ENCODE results near the gene OLFM1. TPM values are rescaled to one million over a fixed set of nuclear protein-coding genes. Genes with fewer than 3 reads are reported as not detected.

The OLFM1 gene
- total RNA-seq, 1 donor from 2014 or later, result 8.0 TPM

DNA sequence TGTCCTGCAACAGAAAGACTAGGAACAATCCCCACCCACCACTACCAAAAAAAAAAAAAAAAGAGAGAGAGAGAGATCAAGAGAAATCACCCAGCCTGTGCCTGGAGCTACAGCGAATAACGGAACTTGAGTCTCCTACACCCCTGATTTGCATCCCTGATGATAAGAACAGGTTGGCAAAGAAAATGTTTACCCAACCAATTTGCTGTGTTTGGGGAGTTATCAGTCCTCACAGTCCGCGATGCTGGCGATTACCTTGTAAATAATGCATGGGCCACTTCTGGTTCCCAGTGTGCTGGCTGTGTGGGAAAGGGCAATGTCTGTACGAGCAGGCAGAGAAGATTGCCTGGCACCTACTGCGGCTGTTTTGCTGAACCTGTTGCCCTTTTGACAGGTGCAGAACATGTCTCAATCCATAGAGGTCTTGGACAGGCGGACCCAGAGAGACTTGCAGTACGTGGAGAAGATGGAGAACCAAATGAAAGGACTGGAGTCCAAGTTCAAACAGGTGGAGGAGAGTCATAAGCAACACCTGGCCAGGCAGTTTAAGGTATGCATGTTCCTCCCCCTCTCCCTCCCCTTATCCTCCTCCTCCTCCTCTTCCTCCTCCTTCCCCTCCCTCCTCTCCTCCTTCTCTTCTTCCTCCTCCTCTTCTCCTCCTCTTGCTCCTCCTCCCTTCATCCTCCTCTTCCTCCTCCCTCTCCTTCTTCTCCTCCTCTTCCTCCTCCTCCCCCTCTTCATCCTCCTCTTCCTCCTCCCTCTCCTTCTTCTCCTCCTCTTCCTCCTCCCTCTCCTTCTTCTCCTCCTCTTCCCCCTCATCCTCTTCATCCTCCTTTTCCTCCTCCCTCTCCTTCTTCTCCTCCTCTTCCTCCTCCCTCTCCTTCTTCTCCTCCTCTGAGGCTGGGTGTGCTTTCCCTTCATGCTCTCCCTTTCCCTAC lies 8.3 kb downstream of the OLFM1 start:
- TF ChIP-seq, protein P1, sequence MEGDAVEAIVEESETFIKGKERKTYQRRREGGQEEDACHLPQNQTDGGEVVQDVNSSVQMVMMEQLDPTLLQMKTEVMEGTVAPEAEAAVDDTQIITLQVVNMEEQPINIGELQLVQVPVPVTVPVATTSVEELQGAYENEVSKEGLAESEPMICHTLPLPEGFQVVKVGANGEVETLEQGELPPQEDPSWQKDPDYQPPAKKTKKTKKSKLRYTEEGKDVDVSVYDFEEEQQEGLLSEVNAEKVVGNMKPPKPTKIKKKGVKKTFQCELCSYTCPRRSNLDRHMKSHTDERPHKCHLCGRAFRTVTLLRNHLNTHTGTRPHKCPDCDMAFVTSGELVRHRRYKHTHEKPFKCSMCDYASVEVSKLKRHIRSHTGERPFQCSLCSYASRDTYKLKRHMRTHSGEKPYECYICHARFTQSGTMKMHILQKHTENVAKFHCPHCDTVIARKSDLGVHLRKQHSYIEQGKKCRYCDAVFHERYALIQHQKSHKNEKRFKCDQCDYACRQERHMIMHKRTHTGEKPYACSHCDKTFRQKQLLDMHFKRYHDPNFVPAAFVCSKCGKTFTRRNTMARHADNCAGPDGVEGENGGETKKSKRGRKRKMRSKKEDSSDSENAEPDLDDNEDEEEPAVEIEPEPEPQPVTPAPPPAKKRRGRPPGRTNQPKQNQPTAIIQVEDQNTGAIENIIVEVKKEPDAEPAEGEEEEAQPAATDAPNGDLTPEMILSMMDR (conservative IDR thresholded peaks at IDR 0.05), result no peak
- DNase-seq (ENCODE audit: extremely low spot score, unreplicated experiment), result no peak
- no peak overlapping the region for H3K27ac Mint-ChIP-seq
- no peaks in the 10 kb centered on the region for H3K36me3 Mint-ChIP-seq
- H3K4me3 Mint-ChIP-seq, result no peak overlapping the region
- no peaks in the 10 kb centered on the region for H3K4me1 Mint-ChIP-seq (ENCODE audit: unreplicated experiment)
- no peaks in the 10 kb centered on the region for H3K9me3 Mint-ChIP-seq
- H3K27me3 Mint-ChIP-seq, result peaks cover 74% of the 10 kb centered on the region

DNA sequence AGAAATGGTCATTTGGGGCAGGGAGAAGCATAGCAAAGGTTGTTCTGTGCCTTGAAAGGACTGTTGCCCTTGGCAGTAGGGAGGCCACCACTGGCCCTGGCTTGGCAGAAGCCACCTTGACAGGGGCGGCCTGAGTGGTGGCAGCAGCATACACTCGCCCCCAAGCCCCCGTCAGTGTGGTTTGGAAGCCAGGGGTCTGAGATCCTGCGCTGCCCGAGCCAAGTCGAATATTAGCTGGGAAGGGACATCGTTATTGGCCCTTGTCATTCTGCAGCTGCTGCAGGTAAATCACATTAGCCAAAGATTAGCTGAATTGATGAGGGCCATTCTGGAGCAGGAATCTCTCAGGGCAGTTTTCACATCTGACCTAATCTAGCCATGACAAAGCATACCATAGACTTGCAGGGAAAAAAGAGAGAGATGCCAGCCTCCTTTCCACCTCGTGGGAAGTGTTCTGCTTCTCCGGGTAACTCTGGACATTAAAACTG lies 9.0 kb downstream of the OLFM1 start:
- TF ChIP-seq, protein P1 (conservative IDR thresholded peaks at IDR 0.05), result no peak
- Mint-ChIP-seq H3K4me1 (ENCODE audit: unreplicated experiment) (no peaks in the 10 kb centered on the region), H3K27me3 (peaks cover 75% of the 10 kb centered on the region), H3K9me3 (no peaks in the 10 kb centered on the region), H3K27ac (no peak overlapping the region), H3K4me3 (no peak overlapping the region), H3K36me3 (no peaks in the 10 kb centered on the region)
- DNase-seq (ENCODE audit: extremely low spot score, unreplicated experiment), result no peak

DNA sequence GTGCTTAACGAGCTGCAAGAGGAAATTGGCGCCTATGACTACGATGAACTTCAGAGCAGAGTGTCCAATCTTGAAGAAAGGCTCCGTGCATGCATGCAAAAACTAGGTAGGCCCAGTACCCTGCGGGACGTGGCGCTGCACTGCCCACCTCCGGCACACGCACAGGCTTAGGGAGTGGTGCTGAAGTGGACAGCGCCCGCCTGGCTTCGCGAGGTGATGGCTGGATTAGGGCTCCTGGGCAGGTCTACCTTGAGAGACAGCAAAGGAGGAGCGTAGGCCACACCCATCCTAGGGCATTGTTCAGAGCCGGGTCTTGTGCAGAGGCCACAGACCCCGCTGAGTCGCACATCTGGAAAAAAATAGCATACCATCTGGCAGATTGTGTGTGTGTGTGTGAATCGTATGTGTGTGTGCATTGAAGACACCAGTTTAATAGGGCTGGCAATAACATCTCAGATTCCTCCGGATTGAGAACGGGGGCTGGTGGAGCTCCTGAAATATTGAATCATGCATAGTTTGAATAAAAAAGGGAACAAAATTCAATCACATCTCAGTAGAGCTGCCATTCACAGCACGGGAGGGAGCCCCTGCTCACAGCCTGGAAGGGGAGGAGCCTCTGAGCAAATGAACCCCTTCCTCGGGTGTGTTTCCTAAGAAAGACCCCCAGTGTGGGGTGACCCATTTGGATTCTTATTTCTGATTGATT lies 11.1 kb downstream of the OLFM1 start:
- Mint-ChIP-seq H3K27me3 (peaks cover 60% of the 10 kb centered on the region), H3K4me1 (ENCODE audit: unreplicated experiment) (no peaks in the 10 kb centered on the region), H3K27ac (no peak overlapping the region), H3K36me3 (no peaks in the 10 kb centered on the region), H3K9me3 (no peaks in the 10 kb centered on the region), H3K4me3 (no peak overlapping the region)
- TF ChIP-seq, protein P1 (conservative IDR thresholded peaks at IDR 0.05), result no peak
- no peak for DNase-seq (ENCODE audit: extremely low spot score, unreplicated experiment)

DNA sequence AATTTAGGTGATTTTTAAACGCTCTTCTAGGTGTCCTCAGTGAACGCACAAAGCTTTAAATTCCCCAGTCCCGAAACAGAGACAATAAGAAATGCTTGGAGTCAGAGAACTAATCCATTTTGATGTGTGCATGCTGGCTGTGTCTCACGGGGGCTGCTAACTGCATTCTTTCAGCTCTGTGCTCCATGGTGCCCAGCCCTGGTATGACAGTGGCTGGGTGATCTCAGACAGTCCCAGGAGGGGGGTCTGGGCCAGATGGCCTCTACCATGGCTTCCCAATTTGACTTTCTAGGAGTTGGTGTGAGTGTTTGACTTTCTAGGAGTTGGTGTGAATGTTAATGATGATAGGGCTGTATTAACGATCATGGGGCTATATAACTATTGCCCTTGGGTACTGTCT lies 12.1 kb downstream of the OLFM1 start:
- no peaks in the 10 kb centered on the region for H3K9me3 Mint-ChIP-seq
- no peak overlapping the region for H3K27ac Mint-ChIP-seq
- H3K36me3 Mint-ChIP-seq, result no peaks in the 10 kb centered on the region
- H3K27me3 Mint-ChIP-seq, result peaks cover 57% of the 10 kb centered on the region
- TF ChIP-seq, protein P1 (conservative IDR thresholded peaks at IDR 0.05), result no peak
- no peak overlapping the region for H3K4me3 Mint-ChIP-seq
- no peaks in the 10 kb centered on the region for H3K4me1 Mint-ChIP-seq (ENCODE audit: unreplicated experiment)
- no peak for DNase-seq (ENCODE audit: extremely low spot score, unreplicated experiment)

DNA sequence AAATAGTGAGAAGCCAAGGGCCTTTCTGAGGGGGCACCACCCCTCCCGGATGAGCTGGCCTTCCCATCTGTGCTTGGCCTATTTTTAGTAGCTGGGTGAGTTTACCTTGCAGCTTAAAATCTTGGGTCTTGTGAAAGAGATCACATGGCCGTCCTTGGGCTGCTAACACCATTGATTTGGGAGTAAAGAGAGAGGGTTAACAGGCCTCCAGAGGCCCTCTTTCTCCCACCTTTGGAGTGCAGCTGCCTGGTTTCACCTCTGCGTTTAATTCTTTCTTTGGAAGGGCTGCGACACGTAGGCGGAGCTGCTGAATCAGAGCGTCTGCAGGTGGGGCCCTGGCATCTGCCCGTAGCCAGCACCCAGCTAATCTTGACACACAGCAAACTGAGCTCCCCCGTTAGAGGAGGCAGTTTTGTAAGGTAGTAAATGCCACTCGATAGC lies 12.8 kb downstream of the OLFM1 start:
- Mint-ChIP-seq H3K36me3 (no peaks in the 10 kb centered on the region), H3K27me3 (peaks cover 56% of the 10 kb centered on the region), H3K9me3 (no peaks in the 10 kb centered on the region), H3K27ac (no peak overlapping the region), H3K4me1 (ENCODE audit: unreplicated experiment) (no peaks in the 10 kb centered on the region), H3K4me3 (no peak overlapping the region)
- no peak for DNase-seq (ENCODE audit: extremely low spot score, unreplicated experiment)
- TF ChIP-seq, protein P1 (conservative IDR thresholded peaks at IDR 0.05), result no peak

Measured in type B pancreatic cell (in vitro differentiated cells).